ENCODE data around the gene SLC39A3.

GRCh38 chr19:2694196-2694595 is 45.6 kb downstream of the SLC39A3 start:
- TF ChIP-seq CTCF (IDR thresholded peaks at IDR 0.05; ENCODE audit: low read depth, low read length, poor library complexity, severe bottlenecking) (no peak), EZH2phosphoT487 (IDR thresholded peaks at IDR 0.05; ENCODE audit: borderline replicate concordance, low read length) (no peak)

All from DOHH2 (cell line).